PC-9 (cell line): ENCODE data around the gene SNAPC1.

Experiments
- CTCF ChIP-seq: fragments of 200-600 bp; sonication (generic); conservative IDR thresholded peaks from 2 replicates; pipeline ENCODE4 v1.6.1; 2017; ENCODE audit warnings: mixed run types, antibody characterized with exemption, mild to moderate bottlenecking, moderate library complexity
- EZH2 ChIP-seq: fragments of 200-600 bp; sonication (generic); IDR thresholded peaks from 2 replicates; pipeline ENCODE4 v1.8.0; 2017; ENCODE audit warnings: antibody characterized with exemption, low read depth

- TF ChIP-seq CTCF, result no peak
- no peak for TF ChIP-seq EZH2
These were observed 50.3 kb downstream of the SNAPC1 start, which contains the start of gene SYT16 for GRCh38 chr14:61812347-61813095.
